Ammon's horn (tissue), 1 donor: ENCODE measurements around the gene TMEM208.

Experiments
- DNase-seq: peaks from one replicate; pipeline ENCODE4 v3.0.0-alpha.2; 2016; ENCODE audit warnings: low spot score

TMEM208 gene

DNA sequence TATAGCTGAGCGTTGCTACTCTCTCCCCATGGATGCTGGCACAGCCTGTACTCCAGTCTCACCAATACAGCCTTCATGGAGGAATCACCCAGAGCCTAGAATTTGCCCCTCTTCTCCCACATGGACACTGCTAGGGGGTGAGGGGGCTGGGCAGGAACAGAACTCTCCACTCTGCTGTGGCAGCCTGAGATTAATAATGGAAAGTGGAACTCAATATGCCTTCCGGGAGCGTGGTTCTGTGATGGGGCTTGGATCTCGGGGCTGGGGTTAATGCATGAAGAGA lies 23.1 kb downstream of the TMEM208 start:
- DNase-seq: no peak

DNA sequence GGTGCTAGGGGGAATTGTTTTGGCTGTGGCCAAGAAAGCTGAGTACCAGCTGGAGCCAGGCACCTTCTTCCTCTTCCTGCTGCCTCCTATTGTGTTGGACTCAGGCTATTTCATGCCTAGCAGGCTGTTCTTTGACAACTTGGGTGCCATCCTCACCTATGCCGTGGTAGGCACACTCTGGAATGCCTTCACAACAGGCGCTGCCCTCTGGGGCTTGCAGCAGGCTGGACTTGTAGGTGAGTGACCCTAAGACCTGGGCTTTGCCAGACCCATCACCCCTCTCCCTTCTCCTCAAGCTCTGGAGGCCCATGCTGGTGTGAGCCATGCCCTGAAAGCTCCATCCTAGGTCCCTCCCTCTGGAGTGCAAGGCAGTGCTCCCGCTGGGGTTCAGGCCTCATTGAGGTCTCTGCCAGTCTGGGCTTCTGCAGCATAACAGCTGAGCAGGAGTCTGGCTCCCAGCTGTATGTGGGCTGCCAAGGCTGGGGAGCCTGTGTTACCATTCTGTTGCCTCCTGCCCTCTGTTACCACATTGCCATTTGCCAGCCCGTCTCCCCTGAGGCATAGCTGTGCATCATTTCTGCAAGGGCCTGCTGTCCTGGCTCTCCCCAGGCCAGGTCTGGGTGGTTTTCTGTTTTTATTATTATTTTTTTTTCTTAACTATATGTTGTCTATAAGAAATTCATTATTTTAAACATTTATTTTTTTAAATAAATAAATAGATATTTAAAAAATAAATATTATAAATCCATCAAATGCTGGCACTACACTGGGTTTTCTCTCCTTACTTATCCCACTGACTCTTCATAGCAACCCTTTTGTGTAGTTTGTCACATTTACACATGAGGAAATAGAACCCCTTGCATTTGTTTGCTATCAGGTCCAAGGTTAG lies 25.9 kb downstream of the TMEM208 start:
- peak; percentile 79 for DNase-seq

DNA sequence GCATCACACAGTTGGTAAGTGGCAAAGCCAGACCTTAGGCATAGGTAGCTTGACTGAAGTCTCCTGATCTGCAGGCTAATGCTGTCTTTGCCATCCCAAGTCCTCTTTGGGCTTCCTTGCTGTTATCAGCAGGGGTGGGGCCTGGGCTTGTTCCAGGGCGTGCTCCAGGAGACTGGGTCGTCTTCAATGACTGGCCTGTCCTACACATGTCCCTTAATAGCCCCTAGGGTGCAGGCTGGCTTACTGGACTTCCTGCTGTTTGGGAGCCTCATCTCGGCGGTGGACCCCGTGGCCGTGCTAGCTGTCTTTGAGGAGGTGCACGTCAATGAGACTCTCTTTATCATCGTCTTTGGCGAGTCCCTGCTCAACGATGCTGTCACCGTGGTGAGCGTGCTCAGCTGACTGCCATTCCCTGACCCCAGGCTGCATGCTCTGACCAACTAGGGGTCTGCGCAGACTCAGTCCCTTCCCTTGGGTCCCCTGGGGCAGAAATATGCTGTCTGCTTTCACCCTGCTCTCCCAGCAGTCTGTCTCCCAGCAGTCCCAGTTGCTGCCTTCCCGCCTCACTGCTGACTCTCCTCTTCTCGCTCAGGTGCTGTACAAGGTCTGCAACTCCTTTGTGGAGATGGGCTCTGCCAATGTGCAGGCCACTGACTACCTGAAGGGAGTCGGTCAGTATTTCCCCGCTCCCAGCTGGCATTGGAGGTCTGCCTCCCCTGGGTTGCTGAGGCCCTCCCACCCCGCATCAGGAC lies 28.0 kb downstream of the TMEM208 start:
- no peak for DNase-seq

DNA sequence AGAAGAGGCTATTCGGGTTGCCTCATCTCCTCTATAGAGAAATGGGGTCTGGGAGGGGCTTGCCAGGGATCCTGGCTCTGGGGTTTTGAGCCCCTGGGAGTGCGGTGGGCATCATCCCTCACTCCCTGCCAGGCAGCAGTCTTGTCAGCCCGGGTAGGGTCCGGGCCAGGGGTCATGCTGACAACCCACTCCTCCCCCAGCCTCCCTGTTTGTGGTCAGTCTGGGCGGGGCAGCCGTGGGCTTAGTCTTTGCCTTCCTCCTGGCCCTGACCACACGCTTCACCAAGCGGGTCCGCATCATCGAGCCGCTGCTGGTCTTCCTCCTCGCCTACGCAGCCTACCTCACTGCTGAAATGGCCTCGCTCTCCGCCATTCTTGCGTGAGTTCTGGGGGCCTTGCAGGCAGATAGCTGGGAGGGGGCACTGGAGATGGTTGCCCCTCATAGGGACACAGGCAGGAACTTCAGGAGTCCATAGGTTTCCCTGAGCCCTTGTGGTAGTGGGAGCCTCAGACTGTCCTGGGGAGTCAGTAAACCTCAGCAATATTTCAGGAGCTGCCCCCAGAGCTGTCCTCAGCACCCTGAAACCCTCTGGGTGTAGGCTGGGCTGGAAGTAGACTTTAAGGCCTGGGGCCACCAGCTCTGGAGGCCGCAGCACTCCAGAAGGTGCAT lies 28.8 kb downstream of the TMEM208 start:
- DNase-seq: no peak

DNA sequence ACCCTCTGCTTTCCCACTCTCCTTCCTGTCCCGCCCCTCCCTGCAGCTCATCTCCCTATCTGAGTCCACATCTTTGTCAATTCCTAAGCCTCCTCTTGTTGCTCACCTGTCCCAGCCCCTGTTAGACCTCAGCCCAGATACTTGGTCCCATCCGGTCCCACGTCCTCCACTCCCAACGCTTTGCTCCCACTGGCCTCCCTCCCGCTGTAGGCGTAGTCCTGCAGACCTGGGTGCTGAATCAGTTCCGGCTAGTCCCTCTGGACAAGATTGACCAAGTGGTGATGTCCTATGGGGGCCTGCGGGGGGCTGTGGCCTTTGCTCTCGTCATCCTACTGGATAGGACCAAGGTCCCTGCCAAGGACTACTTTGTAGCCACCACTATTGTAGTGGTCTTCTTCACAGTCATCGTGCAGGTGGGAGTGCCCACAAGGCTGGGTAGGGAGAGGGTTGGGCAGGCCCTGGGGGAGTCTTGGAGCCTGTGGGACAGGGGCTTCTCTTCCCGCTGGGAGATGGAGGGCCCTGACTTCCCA lies 29.8 kb downstream of the TMEM208 start:
- no peak for DNase-seq

DNA sequence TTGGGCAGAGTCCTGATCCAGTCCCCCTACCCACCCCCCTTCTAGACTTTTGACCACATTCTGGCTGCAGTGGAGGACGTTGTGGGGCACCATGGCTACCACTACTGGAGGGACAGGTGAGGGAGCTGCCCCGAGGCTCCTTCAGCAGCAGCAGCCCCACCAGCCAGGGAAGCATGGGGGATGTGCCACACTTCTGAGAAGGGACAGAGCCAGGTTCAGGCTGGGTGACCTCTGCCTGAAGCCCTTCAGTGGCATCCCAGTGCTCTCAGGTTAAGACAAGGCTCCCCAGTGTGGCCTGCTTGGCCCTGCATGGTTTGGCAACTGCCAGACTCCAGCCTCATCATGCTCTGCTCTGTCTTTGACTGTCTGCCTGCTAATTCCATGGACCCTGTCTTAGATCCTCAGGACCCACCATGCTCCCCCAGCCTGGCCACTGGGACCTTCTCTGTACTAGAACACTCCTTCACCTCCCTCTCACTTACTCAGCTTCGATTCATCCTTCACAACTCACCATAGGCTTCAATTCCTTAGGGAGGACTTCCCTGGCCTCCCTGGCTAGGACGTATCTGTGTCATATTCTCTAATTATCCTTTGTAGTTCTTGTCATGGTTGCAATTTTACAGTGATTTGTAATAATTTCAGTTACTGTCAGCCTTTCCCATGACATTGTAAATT lies 30.7 kb downstream of the TMEM208 start:
- DNase-seq: no peak

DNA sequence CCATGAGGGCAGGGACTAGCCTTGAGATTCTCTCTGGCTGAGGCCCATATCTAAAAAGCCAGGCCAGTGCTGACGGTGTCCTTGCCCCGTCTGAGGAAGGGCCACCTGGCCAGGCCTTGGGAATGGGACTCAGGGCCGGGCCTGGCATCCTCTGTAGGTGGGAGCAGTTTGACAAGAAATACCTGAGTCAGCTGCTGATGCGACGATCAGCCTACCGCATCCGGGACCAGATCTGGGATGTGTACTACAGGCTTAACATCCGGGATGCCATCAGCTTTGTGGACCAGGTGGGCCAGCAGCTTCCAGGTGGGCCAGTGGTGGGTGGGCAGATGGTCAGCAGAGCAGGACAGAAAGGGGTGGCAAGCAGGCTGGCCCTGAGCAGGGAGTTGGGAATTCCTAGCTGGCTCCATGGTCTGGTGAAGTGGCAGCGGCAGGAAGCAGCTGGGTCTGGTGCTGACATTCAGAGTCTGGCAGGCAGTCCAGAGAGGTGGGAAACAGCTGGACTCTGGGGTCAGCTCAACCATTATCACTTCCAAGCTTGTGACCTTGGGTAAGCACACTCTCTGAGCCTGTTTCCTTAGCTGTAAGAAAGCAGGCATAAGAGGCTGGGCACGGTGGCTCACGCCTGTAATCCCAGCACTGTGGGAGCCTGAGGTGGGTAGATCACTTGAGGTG lies 31.4 kb downstream of the TMEM208 start:
- no peak for DNase-seq

DNA sequence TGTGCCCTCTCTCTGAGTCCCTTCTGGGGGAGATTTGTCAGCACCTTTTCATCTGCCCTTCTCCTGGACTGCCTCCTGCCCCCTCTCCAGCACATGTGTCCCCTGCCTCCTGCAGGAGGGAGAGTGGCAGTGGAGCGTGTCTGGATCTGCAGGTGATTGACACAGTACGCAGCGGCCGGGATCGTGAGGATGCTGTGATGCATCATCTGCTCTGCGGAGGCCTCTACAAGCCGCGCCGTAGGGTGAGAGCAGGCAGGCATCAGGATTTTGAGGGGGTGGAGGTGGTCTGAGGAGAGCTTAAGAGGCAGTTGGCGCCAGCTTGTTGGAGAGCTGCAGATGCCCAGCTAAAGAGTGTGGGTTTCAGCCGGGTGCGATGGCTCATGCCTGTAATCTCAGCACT lies 32.8 kb downstream of the TMEM208 start:
- DNase-seq: no peak

DNA sequence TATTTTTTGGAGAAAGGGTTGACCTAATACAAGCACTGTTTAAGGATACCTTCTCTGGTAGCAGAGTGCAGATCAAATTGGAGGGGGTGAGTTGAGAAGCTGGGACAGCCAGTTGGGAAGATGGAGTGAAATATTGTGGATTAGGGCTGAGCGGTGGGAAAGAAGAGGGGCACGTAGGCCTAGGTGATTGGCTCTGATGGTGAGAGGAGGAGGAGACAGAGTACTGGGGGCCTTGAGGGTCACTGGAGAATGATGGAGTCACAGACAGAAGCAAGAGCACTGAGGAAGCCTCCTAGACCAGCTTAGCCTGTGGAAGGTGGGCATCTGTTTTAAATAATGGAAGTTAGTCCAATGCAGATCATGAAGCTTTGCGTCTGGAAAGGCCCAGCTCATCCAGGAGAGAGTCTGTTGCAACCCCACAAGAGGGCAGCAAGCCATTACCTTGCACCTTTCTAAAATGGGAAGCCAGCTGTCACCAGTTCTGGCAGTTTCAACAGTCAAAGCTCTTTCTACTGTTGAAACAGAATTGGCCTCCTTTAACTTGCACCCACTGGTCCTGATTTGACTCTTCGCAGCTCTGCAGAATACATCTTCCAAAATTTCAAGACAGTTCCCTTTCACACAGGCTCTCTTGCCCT lies 33.6 kb downstream of the TMEM208 start:
- peak; percentile 42 for DNase-seq

DNA sequence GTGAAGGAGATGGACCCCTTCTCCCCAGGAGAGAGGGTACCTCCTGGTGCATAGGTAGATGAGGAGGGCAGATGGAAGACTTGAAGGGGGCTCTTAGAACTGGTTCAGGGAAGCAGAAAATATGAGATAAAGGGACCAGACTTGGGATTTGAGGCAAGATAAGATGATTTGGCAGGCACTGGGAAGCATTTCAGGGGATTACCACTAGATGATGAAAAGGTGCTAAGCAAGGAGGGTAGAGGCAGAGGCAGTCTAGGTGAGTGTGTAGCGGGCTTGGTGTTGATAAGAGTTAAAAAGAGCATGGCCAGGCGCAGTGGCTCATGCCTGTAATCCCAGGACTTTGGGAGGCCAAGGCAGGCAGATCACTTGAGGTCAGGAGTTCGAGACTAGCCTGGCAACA lies 36.3 kb downstream of the TMEM208 start:
- DNase-seq: no peak

DNA sequence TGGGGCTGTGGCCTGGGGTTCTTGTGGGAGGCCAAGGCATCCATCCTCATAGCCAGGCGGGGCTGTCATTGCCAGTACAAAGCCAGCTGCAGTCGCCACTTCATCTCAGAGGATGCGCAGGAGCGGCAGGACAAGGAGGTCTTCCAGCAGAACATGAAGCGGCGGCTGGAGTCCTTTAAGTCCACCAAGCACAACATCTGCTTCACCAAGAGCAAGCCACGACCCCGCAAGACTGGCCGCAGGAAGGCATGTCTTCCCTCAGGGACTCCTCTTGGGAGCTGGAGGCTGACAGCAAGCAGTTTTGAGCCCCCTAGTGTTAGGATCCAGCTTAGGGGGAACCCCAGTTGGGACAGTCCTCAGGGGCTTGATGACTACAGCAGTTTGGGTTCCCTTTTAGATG lies 37.3 kb downstream of the TMEM208 start:
- DNase-seq: no peak

DNA sequence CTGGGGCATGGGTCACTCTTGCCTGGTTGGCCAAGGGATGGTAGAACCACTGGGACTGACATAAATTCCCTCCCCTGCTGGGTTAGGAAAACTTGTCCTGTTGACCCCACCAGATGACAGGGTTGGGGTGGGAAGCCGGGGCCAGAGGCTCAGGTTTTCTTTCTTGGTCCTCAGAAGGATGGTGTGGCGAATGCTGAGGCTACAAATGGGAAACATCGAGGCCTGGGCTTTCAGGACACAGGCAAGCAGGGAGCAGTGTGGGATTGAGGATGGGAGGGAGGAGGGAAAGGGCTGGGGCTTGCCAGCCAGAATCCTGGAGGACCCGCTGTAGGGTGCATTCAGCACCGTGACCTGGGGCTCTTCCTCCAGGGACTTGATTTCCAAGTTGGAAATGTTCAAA lies 37.9 kb downstream of the TMEM208 start:
- DNase-seq: no peak

DNA sequence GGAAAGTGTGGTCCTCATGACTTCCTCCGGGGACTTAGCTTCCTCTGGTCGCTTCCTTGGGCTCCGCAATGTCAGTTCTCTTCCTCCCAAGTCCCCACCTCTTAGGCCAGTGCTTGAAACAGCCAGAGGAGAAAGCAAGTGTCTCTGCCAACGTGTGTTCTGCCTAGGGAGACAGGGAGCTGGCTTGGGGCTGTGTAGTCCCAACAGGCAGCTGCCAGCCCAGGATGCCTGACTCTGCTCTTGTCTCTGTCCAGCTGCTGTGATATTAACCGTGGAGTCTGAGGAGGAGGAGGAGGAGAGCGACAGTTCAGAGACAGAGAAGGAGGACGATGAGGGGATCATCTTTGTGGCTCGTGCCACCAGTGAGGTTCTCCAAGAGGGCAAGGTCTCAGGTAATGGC lies 38.9 kb downstream of the TMEM208 start:
- DNase-seq: no peak

DNA sequence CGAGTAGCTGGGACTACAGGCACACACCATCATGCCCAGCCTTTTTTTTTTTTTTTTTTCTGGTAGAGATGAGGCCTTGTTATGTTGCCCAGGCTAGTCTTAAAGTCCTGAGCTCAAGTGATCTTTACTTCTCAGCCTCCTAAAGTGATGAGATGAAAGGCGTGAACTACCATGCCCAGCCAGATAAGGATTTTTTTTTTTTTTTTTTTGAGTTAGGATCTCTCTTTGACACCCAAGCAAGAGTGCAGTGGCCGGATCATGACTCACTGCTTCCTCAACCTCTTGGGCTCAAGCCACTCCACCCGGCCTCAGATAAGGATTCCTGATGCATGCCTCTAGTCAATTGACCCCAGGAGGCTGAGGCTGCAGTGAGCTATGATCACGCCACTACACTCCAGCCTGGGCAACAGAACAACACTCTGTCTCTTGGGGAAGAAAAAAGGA lies 41.2 kb downstream of the TMEM208 start:
- no peak for DNase-seq

DNA sequence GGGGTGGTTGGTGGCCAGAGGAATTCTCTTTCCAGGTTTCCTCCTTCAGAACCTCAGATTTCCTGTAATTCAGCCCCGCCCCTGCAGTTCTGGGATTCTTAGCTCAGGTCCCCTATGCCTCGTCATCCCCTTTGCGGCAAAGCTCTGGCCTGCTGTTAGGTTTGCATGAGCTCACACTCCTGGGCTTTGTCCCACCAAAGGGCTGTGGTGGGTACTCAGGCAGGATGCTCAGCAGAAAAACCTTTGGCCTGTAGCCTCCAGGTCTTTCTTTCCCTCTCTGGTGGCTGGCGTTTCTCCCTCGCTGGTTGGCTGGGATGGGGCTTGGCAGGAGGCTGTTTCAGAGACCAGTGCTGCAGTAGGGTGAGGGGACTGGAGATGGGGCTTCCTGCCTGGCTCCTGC lies 42.8 kb downstream of the TMEM208 start:
- DNase-seq: no peak

DNA sequence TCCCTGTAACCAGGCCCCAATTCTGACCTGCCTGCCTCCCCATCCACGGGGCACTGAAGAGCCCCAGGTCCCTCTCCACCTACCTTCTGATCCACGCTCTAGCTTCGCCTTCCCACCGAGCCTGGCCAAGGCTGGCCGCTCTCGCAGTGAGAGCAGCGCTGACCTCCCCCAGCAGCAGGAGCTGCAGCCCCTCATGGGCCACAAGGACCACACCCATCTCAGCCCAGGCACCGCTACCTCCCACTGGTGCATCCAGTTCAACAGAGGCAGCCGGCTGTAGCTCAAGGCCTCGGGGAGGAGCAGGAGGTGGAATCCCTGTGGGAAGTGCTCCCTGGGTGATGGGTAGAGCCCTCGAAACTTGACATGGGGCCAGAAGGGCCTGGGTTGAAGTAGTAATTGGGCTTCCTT lies 44.0 kb downstream of the TMEM208 start:
- no peak for DNase-seq

DNA sequence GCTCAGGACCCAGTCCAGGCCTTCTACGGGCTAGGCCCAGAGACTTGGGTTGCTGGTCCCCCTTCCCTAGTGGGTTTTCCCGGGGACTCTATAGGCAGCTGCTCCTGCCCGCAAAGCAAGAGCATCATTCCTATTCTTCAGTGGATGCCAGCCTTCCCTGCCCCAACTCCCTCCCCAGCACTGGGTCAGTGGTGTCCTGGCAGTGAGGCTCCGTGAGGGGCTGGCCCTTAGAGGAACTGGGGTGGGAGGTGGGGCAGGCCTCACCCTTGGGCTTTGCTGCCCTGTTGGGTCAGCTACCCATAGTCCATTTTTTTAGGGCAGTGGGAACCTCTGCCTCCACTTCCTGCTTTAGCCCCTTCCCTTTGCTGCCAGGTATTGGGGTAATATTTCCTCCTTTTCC lies 44.5 kb downstream of the TMEM208 start:
- DNase-seq: no peak

DNA sequence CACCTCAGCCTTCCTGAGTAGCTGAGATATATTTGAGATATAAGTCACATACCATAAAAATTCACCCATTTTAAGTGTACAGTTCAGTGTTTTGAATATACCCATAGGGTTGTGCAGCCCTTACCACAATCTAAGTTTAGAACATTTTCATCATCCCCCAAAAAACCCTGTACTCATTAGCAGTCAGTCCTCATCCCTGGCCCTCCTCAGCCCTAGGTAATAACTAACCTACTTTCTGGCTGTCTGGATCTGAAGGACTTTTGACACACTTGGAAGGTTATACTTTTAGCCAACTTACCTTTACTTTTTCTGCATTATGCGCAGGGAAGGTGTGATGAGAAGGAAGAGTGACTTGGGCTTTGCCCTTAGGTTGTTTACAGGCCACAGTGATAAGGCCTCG lies 48.4 kb downstream of the TMEM208 start:
- DNase-seq: no peak

DNA sequence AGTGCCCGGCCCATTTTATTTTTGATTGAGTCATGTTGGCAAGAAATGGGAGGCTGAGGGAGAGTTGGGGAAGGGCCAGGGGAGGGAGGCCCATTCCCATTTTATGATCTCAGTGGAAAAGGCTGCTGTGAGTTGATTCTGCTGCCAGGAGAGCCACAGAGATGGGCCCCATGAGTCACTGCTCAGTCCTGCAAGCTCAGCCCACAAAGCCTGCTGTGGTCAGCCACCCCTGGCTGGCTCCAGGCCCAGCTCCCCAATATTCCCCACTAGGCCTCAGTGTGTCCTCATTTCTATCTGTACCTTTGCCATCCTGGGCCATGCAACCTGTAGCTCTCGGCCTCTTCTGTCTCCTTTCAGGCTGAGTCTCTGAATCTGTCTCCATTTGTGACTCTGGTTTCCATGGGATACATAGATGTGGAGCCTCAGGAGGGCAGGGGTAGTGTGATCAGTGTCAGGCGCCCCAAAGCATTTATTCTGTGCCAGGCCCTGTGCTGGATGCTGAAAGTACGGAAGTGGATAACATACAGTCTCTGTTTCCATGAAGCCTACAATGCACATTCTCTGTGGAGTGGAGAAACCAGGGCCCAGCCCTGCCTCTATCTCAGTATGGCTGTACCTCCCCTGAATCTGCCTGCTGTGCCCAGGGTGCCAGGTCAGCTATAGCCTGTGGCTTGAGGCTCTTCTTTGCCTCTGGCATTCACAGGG lies 50.5 kb downstream of the TMEM208 start:
- DNase-seq: no peak

DNA sequence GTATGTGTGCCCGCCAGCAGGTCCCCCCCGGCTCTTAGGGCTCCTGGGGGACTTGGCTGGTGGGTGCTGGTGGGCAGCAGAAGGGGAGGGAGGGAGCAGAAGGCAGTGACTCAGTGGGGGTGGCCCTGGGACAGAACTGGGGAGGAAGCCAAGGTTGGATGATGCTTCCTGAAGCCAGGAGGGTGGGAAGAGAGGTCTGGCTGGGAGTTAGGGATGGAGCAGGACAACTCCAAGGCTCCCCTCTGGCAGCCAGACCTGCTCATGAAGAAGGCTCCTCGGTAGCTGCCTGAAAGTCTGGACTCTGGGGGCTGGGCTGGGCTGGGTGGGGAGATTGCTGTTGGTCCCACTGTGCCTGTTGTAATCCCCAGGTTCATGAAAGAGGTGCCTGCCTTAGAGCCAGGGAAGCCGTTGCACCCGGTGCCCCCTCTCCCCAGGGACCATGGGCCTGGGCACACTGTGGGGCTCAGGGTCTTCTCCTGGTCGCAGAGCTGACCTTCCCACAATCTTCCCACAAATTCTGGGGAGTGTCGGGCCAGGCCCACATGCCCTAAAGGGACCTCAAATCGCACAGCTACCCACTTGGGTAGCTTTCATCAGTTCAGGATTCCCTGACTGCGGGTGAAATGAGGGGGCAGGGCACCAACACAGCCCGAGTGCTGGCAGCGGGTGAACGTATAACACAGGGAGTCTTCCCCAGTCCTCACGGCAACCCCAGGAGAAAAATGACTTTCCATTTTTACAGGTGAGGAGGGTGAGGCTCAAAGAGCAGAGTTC lies 51.3 kb downstream of the TMEM208 start:
- no peak for DNase-seq
